GM10248 (cell line): Measurements from ENCODE around the gene CLDND2.

Experiments used
- CTCF ChIA-PET: fragments of 300-600 bp; sonication (Branson Sonifier 250); formaldehyde crosslinking; extraction: SDS; loops from one replicate; lab custom pipeline; 2021; ENCODE audit warnings: antibody characterized with exemption; lab: Yijun Ruan, JAX
- POLR2A ChIA-PET: fragments of 350-650 bp; sonication (Branson Sonifier 250); formaldehyde crosslinking; extraction: SDS; loops from one replicate; lab custom pipeline; 2020; ENCODE audit warnings: antibody characterized with exemption; lab: Yijun Ruan, JAX
- DNase-seq: peaks from one replicate; pipeline ENCODE4 v3.0.0; 2012; ENCODE audit errors: extremely low spot score
- CTCF ChIP-seq: IDR thresholded peaks from 2 replicates; pipeline ENCODE4 v1.5.1; 2012; ENCODE audit warnings: mild to moderate bottlenecking, low read depth; ENCODE audit errors: extremely low read depth, missing control alignments, control extremely low read depth

Gene CLDND2

GRCh38 chr19:51356159-51356801 is 12.5 kb downstream of the CLDND2 start:
- POLR2A ChIA-PET = interaction anchor here (1.3 kb wide), 1 partner anchor 14 kb away, joined by 5 read pairs; the partner anchor contains the start of gene VSIG10L
- DNase-seq = no peak
- TF ChIP-seq CTCF = no peak
- CTCF ChIA-PET = interaction anchor here (0.9 to 1.2 kb wide), 2 partner anchors 14 to 82 kb away, joined by 3 read pairs; no protein-coding TSS in a partner anchor

- ChIA-PET POLR2A (no interaction called here), CTCF (interaction anchor here (0.9 to 1.7 kb wide), 2 partner anchors 11 to 67 kb away, joined by 3 to 5 read pairs; no protein-coding TSS in a partner anchor)
- TF ChIP-seq CTCF = no peak
- DNase-seq = no peak
Observed at GRCh38 chr19:51354742-51355148, 14.1 kb downstream of the CLDND2 start.

DNA sequence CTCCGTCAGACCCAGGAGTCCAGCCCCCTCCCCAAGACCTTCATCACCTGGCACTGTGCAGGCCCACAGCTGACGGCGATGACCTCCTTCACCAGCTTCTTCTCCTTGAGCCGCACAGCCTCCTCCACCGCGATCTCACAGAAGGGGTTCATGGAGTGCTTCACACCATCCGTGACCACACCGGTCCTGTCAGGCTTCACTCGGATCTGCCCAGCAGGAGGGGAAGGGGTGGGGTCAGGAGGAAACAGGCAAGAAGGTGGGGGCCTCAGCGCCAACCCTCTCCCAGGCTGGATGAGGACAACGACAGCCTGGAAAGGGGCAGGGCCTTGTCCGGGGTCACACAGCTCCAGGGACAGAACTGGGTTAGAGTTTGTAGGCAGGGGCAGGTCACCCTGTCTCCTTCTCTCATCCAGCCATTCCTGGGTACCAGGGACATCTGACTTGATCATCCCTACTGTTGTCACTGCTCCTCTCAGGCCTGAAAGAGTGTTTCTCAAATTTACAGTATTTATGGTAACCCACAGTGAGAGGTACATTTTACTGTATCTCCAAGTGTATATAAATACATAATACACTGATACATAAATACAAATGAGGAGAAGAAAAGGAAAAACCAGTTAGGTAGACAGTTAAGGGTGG is 14.6 kb downstream of the CLDND2 start:
- ChIA-PET POLR2A (no interaction called here), CTCF (interaction anchor here (0.9 to 1.7 kb wide), 2 partner anchors 11 to 67 kb away, joined by 3 to 5 read pairs; no protein-coding TSS in a partner anchor)
- no peak for TF ChIP-seq CTCF
- DNase-seq = no peak

DNA sequence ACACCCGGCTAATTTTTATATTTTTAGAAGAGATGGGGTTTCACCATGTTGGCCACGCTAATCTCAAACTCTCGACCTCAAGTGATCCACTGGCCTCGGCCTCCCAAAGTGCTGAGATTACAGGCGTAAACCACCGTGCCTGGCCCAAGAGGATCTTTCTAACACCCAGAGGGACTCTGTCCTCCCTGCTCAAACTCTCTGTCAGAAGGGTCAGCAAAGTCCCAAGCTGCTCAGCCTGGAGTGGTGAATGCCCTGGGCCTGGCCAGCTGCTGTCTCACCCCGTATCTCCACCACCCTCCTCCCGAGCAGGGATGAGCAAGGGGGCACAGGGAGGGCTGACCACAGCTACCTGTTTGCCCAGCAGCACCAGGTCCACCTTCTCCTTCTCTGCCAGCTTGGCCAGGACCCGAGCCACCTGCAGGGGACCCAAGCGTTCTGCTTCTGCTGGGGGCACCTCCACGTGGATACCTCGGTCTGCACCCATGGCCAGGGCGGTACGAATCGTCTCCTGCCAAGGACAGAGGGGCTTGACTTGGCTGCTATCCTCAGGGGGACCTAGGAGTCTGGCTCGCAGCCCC is 15.9 kb downstream of the CLDND2 start:
- ChIA-PET CTCF (no interaction called here), POLR2A (no interaction called here)
- no peak for DNase-seq
- no peak for TF ChIP-seq CTCF

DNA sequence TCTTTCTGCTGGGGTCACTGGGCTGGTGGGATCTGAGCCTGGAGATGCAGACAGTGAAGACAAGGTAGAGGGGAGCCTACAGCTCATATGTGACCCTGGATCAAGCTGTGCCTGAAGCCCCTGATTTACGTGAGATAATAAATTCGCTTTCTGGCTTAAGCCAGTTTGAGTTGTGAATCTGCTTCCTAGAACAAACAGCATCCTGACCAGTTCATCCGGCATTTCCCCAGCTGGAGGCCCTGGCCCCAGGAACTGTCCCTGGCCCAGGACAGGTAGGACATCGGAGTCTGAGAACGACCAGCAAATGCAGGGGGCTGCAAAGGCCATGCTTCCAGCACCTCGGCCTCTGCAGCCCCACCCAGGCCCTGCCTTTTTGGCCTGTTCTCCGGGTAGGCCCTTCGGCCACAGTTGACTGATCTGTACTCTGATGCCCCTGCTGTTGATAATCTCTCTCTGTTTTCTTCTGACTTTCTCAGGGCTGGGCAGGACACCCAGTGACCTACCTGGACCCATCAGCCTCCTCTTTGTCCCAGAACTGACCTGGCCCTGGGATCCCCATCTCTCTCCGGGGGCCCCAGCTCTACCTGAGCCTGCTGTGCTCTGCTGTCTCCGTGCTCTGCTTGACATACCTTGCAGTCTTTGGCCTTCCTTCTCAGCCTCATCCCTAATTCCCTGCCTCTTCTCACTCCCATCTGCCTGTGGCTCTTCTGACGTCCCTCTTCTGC is 17.4 kb downstream of the CLDND2 start:
- no peak for TF ChIP-seq CTCF
- ChIA-PET POLR2A (no interaction called here), CTCF (interaction anchor here (0.8 to 1.7 kb wide), 2 partner anchors 11 to 12 kb away, joined by 3 to 4 read pairs; no protein-coding TSS in a partner anchor)
- no peak for DNase-seq
